Measurements from ENCODE around the gene EFCAB8.
"Not testable (repeated sequence)": the region's sequence is repeated elsewhere in the genome, so short reads cannot be mapped to it uniquely, and the experiment has no call there.

The EFCAB8 gene

DNA sequence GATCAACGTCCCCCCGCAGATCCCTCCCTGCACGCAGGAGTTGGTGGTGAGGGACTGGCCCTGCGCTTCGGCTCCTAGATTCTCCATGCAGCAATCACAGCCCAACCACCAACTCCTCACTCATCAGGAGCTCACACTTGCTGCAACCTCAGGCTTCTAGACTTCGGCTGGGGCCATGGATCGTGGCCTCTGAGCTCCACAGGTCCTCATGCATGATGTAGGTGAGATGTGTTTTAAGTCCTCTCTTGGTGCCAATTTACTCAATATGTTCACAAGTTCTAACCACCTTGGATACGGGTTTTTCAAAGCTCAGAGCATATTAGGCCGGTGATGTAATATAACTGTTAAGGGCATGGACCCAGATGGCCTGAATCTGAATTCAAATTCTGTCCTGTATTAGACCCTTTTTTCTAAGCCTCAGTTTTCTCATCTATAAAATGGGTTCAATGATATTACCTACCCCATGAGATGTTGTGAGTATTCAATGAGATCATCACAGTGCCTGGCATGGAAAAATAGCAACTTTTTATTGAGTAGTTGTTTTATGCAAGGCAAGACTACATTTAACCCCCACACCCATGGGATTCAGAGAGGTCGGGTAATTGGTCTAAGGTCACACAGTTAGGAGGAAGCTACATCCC is 114.5 kb downstream of the EFCAB8 start:
- DNase-seq, result no peak

DNA sequence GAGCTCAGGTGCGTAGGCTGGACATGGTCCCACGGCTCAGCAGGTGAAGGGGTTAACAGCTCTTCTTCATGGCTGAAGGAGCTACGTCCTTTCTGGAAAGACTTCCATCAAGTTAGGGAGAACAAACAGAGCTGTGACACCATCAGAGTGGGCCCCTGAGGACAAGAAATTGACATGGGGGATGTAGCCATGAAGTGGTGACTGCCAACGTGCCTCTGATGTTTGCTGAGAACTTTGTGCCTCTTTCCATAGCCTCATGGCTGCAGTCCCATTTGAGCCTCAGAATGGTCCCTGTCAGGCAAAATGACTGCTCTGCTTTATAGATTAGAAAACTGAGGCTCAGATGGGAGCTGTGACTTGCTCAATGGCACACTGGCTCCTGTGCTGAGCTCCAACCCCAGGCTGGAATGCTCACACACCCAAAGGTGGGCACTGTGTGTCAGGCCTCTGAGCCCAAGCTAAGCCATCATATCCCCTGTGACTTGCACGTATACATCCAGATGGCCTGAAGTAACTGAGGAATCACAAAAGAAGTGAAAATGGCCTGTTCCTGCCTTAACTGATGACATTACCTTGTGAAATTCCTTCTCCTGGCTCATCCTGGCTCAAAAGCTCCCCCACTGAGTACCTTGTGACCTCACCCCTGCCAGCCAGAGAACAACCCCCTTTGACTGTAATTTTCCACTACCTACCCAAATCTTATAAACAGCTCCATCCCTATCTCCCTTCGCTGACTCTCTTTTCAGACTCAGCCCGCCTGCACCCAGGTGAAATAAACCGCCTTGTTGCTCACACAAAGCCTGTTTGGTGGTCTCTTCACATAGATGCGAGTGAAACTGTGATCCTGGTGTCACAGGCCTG is 115.7 kb downstream of the EFCAB8 start:
- DNase-seq, result not testable (repeated sequence)

GRCh38 chr20:32975121-32975520 is 116.4 kb downstream of the EFCAB8 start:
- DNase-seq, result not testable (repeated sequence)

- DNase-seq, result no peak
These were observed 117.3 kb downstream of the EFCAB8 start for GRCh38 chr20:32975698-32976674.

- DNase-seq, result no peak
These were observed 118.0 kb downstream of the EFCAB8 start for GRCh38 chr20:32976746-32977145.

DNA sequence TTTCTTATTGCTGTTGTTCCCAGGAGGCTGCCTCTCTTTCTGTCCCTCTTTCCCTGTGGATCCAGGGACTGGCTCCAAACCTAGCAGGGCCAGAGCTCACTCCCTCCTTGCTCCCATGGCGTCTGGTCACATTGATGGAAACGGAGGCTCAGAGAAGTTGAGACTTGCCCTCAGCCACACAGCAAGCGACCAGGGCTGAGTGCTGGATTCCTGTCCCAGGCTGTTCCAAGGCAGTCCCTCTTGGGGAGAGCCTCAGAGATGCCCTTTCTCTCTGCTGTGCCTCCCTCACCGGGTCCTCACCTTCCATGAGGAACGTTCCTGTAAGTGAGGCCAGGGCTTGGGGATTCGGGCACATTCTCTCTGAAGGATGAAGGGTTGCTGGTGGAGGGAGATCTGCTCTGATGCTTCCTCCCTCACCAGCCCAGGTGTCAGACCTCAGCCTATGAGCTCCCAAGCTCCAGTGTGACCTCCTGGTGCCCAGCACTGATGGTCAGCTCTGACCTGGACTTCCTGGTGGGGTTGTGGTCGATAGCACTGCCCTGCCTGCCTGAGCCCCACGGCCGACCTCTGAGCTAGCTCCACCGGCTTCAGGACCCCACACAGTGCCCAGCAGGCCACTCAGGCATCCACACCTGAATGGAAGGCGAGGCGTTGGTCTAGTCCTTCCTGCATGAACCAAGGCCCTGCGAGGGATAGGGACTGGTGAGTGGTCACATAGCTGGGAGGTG is 118.7 kb downstream of the EFCAB8 start:
- DNase-seq, result no peak

DNA sequence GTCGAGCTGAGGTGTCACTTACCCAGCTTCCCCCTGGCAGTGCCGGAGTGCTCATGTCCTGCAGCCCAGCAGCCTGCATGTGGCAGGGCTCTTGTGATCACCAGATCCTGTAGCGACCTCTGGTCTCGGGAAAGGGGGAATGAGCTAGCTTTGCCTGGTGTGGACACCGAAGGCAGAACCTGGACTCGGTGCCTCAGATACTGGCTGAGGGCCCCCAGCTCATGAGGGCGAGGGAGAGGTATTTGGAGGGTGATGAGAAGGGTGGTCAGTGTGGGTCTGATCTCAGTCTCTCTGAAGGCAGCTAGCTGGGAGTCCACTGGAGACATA is 119.2 kb downstream of the EFCAB8 start:
- DNase-seq, result no peak

- no peak for DNase-seq
These were observed 120.7 kb downstream of the EFCAB8 start for GRCh38 chr20:32979201-32979998.

DNA sequence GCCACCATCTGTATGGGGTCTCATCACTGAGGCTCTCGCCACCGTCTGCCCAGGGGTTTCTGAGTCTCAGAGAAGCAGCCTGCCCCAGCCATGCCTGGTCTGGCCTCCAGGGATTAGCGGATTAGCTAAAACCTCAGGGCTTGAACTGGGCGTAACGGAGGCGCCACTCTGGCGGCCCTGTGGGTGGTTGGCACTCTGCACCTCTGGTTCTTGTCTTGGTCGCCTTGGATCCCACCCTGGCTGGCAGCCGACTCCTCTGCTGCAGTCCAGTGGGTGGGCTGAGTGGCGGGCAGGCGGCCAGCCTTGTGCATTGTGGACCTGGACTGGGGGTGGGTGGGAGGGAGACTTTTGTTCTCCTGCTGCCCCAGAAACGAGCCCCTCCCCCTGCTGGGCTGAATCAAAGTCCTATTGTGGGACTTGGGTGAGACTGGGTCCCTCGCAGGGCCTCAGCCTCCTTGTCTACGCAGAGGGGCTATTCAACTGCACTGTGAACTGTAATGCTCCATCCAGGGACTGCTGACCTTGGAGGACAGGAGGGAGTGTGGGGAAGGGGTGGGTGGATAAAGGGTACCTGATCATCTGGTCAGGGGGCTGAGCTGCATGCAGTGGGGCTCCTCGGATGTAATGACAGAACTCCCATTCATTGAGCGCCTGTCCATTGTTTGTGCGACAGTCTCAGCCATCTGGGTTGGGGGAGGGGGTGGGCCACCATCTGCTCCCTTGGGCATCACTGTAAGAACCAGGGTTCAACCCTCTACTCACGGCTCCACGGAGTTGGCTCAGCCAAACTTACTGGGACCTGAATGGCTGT is 121.6 kb downstream of the EFCAB8 start:
- DNase-seq, result no peak

- no peak for DNase-seq
These were observed 122.3 kb downstream of the EFCAB8 start for GRCh38 chr20:32980990-32981389.

DNA sequence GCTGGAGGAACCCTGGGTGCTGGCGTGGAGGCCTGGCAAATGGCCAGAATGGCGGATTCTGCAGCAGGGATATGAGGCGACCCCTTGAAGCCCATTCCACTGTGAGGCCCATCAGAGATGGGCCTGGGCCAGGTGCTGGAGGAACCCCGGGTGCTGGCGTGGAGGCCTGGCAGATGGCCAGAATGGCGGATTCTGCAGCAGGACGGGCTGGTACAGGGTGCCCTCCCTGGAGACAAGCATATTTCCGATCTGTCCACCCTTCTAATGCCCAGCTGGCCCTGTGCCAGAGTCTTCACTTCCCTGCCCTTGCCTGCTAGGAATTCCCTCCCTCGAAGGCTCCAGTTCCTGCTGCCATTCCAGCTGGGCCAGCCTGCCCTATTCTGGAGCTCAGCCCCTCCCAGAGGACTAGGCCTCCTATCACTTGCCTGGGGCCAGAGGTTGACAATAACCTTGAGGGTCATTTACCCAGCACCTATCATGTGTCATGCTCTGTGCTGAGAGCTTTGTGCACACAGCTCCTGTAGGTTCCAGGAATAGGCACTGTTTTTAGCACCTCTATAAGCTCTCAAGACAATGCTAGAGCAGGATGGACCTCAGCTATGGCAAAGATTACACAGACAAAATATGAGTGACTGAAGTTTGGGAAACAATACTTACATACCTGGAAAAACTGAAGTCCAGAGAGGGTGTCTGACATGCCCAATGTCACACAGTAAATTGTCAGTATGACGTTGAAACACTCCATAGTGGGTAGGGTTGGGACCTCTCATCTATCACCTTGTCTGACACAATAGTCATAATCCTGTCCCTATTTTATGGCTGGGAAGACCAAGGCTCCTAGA is 124.1 kb downstream of the EFCAB8 start:
- DNase-seq, result no peak

GRCh38 chr20:32983459-32984112 is 124.9 kb downstream of the EFCAB8 start:
- DNase-seq, result no peak

DNA sequence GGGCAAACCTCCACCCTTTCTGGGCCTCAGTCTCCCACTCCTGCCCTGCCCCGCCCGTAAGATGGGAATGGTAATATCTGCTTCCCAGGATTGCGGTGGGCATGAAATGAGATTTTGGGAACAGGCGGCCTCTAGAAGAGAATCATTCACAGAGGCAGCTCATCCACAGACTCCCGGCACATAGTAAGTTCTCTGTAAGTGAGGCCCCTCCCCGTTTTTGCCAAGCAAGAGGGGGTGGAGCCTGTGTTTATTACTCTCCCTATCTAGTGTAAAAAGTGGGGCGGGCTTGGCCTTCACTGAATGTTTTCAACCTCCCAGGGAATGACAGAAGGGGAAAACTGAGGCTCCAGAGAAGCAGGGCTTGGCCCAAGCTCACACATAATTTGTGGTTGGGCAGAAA is 125.5 kb downstream of the EFCAB8 start:
- no peak for DNase-seq

DNA sequence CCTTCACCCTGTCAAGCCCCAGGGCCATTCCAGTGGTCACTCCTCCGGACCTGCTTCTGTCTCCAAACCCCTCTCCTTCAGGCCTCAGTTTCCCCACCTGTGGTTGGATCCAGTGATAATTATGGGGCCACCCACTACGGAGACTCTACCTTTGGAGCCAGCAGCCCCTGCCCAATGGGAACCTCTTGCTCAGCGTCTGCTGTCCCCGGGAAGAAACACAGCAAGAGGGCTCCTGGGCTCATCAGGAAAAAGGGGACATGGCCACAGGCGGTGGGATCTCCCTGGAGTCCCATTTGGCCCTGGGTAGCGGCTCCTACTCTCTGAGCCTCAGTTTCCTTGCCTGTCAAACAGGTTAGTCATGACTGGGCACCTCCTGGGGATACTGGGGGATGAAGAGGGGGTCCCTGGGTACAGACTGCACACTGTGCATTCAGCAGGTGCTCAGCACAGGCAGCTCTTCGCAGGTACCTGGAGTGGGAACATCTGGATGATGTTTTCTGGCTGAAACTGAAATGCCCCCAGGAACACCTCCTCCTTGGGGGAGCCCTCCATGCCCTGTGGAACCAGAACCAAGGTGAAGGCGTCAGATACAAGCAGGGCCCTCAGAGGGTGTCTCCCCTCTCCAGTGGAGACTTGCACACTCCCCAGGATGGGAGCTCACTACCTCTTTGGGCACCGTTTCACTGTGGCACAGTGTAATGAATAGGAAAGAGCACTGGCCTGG is 126.1 kb downstream of the EFCAB8 start:
- no peak for DNase-seq

- DNase-seq, result no peak
These were observed 126.9 kb downstream of the EFCAB8 start for GRCh38 chr20:32985596-32985995.

GRCh38 chr20:32986331-32986966 is 127.7 kb downstream of the EFCAB8 start:
- DNase-seq, result no peak

GRCh38 chr20:32987044-32987825 is 128.5 kb downstream of the EFCAB8 start:
- DNase-seq, result no peak

Data from fibroblast of skin of scalp (primary cell).